ENCODE measurements around the gene CTU2. TPM values are rescaled to one million over a fixed set of nuclear protein-coding genes. Genes with fewer than 3 reads are reported as not detected.

Gene CTU2
- total RNA-seq, 1 donor from 2014 or later = 27.1 TPM

DNA sequence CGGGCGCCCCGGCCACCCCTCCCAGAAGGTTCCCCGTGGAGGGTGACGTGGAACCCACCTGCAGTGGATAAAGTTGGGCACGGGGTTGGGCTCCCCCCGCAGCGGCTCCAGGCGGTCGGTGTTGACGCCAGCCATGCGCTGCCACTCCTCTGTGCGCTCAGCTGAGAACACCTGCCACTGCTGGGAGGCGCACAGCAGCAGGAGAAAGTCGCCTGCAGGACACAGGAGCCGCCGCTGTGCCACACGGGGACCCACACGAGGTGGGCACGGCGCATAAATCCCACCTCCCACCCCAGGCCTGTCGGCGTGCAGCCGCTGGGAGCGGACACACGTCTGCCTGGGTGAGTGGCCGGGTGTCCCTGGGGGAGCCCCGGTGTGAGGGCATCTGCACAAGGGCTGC lies 20.7 kb downstream of the CTU2 start:
- TF ChIP-seq, protein P1, sequence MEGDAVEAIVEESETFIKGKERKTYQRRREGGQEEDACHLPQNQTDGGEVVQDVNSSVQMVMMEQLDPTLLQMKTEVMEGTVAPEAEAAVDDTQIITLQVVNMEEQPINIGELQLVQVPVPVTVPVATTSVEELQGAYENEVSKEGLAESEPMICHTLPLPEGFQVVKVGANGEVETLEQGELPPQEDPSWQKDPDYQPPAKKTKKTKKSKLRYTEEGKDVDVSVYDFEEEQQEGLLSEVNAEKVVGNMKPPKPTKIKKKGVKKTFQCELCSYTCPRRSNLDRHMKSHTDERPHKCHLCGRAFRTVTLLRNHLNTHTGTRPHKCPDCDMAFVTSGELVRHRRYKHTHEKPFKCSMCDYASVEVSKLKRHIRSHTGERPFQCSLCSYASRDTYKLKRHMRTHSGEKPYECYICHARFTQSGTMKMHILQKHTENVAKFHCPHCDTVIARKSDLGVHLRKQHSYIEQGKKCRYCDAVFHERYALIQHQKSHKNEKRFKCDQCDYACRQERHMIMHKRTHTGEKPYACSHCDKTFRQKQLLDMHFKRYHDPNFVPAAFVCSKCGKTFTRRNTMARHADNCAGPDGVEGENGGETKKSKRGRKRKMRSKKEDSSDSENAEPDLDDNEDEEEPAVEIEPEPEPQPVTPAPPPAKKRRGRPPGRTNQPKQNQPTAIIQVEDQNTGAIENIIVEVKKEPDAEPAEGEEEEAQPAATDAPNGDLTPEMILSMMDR (conservative IDR thresholded peaks at IDR 0.05) = no peak
- no peaks in the 10 kb centered on the region for H3K27me3 Mint-ChIP-seq
- H3K36me3 Mint-ChIP-seq = no peaks in the 10 kb centered on the region
- no peak for DNase-seq (ENCODE audit: extremely low spot score, unreplicated experiment)
- no peak overlapping the region for H3K27ac Mint-ChIP-seq
- H3K4me3 Mint-ChIP-seq = no peak overlapping the region
- no peaks in the 10 kb centered on the region for H3K4me1 Mint-ChIP-seq (ENCODE audit: unreplicated experiment)
- H3K9me3 Mint-ChIP-seq = no peaks in the 10 kb centered on the region

DNA sequence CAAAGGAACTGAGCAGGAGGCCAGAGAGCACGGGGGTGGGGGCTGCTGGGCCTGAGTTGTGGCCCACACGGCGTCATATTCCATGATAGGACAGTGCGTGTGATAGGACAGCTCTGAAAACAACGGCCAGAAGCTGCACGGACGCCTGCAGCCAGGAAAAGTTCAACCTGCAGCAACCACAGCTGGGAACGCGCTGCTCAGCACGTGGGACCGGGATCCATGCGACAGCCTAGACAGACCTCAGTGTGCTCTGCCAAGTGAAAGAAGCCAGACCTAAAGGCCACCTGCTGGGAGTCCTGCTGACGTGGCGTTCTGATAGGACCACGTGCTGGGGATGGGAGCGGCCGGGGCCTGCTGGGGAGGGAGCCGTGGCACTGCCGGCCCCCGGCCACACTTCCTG lies 21.6 kb downstream of the CTU2 start:
- Mint-ChIP-seq H3K4me3 (no peak overlapping the region), H3K27ac (no peak overlapping the region), H3K9me3 (no peaks in the 10 kb centered on the region), H3K27me3 (no peaks in the 10 kb centered on the region), H3K4me1 (ENCODE audit: unreplicated experiment) (no peaks in the 10 kb centered on the region), H3K36me3 (no peaks in the 10 kb centered on the region)
- DNase-seq (ENCODE audit: extremely low spot score, unreplicated experiment) = no peak
- TF ChIP-seq, protein P1 (conservative IDR thresholded peaks at IDR 0.05) = no peak

DNA sequence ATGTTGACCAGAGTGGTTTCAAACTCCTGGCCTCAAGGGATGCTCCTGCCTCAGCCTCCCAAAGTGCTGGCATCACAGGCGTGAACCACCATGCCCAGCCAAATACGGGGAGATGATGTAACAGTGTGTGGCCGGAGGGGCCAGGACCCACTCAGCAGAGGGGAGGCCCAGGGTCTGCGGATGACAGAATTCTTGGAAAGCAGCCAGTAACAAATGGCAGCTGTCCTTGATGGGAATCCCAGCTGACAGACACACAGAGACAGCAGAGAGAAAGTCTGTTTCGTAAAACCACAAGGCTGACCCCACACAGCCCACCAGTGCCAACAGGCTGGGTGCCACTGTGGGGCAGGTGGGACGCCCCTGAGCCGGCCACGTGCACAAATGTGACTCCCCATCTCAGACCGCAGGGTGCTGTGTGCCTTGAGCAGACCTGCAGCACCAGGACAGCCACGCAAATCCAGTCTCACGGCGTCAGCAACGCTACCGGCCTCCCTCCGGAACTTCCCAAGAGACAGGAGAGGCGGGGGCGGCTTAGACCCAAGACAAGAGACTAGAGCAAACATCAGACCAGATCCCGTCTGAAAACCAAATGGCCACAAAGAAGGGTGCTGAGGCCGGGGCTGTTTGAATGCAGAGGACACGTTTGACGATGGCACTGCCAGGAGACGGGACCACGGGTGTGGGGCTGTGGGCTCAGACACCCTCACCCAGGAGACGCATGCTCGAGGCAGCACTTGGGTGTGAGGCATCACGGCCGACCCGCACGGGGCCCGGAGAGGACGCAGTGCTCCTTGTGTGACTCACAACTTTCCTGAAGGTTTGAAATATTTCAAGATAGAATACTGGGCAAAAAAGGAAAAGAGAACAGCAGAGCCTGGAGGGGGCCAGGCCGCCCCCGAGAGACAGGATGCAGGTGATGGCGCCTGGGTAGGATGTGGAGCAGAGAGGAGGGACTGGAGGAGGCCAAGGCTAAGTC lies 24.6 kb downstream of the CTU2 start:
- Mint-ChIP-seq H3K4me3 (no peak overlapping the region), H3K9me3 (no peaks in the 10 kb centered on the region), H3K27ac (peak overlapping the region; percentile 6), H3K4me1 (ENCODE audit: unreplicated experiment) (no peaks in the 10 kb centered on the region), H3K36me3 (no peaks in the 10 kb centered on the region), H3K27me3 (no peaks in the 10 kb centered on the region)
- no peak for DNase-seq (ENCODE audit: extremely low spot score, unreplicated experiment)
- TF ChIP-seq, protein P1 (conservative IDR thresholded peaks at IDR 0.05) = no peak

DNA sequence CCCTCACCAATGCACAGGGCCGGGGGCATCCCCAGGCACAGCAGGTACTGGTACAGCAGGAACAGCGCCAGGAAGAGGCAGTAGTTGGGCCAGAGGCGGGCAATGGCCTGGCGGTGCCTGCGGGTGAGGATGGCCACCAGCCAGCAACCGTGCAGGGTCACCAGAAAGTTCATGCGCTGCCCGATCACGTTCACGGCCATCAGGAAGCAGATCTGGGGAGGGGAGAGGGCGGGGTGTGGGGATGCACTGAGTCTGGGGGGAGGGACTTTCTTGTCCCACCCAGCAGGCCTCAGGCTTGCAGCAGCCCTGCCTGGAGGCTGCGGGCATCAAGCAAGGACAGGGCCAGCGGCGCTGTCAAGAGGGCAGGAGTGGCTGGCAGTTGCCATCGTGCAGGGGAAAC lies 25.4 kb downstream of the CTU2 start:
- TF ChIP-seq, protein P1 (conservative IDR thresholded peaks at IDR 0.05) = no peak
- no peak overlapping the region for H3K27ac Mint-ChIP-seq
- H3K4me3 Mint-ChIP-seq = no peak overlapping the region
- H3K9me3 Mint-ChIP-seq = no peaks in the 10 kb centered on the region
- H3K27me3 Mint-ChIP-seq = no peaks in the 10 kb centered on the region
- no peaks in the 10 kb centered on the region for H3K4me1 Mint-ChIP-seq (ENCODE audit: unreplicated experiment)
- H3K36me3 Mint-ChIP-seq = no peaks in the 10 kb centered on the region
- no peak for DNase-seq (ENCODE audit: extremely low spot score, unreplicated experiment)

DNA sequence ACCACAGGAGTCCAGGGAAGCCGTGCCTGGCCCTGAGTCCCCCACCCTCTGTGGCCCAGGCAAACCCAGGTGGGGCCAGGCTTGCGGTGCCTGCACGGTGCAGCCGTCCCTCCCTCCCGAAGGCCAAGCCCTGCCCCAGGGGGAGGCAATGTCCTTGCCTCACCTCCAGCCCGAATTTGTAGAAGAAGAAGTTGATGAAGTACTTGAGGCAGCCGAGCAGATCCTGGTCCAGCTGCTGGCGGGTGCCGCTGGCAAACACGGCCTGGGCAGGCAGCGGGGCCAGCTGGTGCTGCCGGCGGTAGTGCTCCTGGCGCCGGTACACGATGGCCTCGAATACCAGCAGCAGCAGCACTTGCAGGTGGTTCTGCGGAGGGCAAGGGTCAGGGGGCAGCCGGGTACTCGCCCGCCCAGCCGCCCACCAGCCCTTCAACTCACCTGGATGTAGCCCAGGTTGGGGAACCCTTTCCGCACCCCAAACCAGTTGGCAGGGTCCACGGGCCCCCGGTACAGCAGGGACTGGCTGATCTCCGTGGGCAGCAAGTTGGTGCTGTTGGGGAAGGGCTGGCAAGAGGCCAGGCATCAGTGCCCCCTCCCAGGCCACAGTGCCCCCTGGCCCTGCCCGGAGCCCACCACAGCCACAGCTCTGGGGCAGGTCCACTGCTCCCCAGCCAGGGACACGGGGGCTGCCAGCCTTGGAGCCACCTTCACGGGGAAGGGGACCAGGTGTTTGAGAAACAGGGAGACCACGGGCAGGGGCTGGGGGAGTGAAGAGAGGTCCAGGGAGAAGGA lies 26.1 kb downstream of the CTU2 start:
- H3K36me3 Mint-ChIP-seq = no peaks in the 10 kb centered on the region
- no peaks in the 10 kb centered on the region for H3K9me3 Mint-ChIP-seq
- H3K4me3 Mint-ChIP-seq = no peak overlapping the region
- H3K4me1 Mint-ChIP-seq (ENCODE audit: unreplicated experiment) = no peaks in the 10 kb centered on the region
- H3K27me3 Mint-ChIP-seq = no peaks in the 10 kb centered on the region
- DNase-seq (ENCODE audit: extremely low spot score, unreplicated experiment) = no peak
- no peak overlapping the region for H3K27ac Mint-ChIP-seq
- TF ChIP-seq, protein P1 (conservative IDR thresholded peaks at IDR 0.05) = no peak
